ENCODE data around the gene CD248.

- TF ChIP-seq CTCF (IDR thresholded peaks at IDR 0.05; ENCODE audit: borderline replicate concordance, extremely low read depth, low read length, poor library complexity, severe bottlenecking) (peak; percentile 34), EZH2 (IDR thresholded peaks at IDR 0.05; ENCODE audit: borderline replicate concordance, low read depth, low read length, severe bottlenecking) (no peak)
Measured at GRCh38 chr11:66288671-66289547, 27.9 kb downstream of the CD248 start, which contains the start of gene YIF1A.

Data from DND-41 (cell line).